Activated naive CD4-positive, alpha-beta T cell treated with anti-CD3 and anti-CD28 coated beads, Interleukin-2, amount 50 U/mL, for 24 hours (primary cell): ENCODE data around the gene C8A.

Experiments used
- H3K27ac Mint-ChIP-seq: one replicate; pipeline ENCODE4 v1.8.0; 2021; ENCODE audit warnings: mild to moderate bottlenecking, mixed read lengths
- H3K27me3 Mint-ChIP-seq: one replicate; pipeline ENCODE4 v1.8.0; 2021; ENCODE audit warnings: mixed read lengths
- H3K36me3 Mint-ChIP-seq: one replicate; pipeline ENCODE4 v1.8.0; 2021; ENCODE audit warnings: mixed read lengths
- H3K4me1 Mint-ChIP-seq: one replicate; pipeline ENCODE4 v1.8.0; 2021; ENCODE audit warnings: mixed read lengths
- H3K4me3 Mint-ChIP-seq: one replicate; pipeline ENCODE4 v1.8.0; 2021; ENCODE audit warnings: mild to moderate bottlenecking, mixed read lengths
- H3K9me3 Mint-ChIP-seq: one replicate; pipeline ENCODE4 v1.8.0; 2021; ENCODE audit warnings: mixed read lengths

Gene C8A

GRCh38 chr1:56831871-56832693 lies 22.5 kb upstream of the C8A start:
- Mint-ChIP-seq H3K9me3 (no peaks in the 10 kb centered on the region), H3K27ac (no peak overlapping the region), H3K4me3 (no peak overlapping the region), H3K36me3 (no peaks in the 10 kb centered on the region), H3K4me1 (peaks cover 8% of the 10 kb centered on the region), H3K27me3 (peaks cover 7% of the 10 kb centered on the region)

GRCh38 chr1:56833088-56833487 lies 21.5 kb upstream of the C8A start:
- H3K27me3 Mint-ChIP-seq = peaks cover 7% of the 10 kb centered on the region
- H3K36me3 Mint-ChIP-seq = no peaks in the 10 kb centered on the region
- no peak overlapping the region for H3K27ac Mint-ChIP-seq
- H3K4me3 Mint-ChIP-seq = no peak overlapping the region
- H3K9me3 Mint-ChIP-seq = no peaks in the 10 kb centered on the region
- peaks cover 8% of the 10 kb centered on the region for H3K4me1 Mint-ChIP-seq

DNA sequence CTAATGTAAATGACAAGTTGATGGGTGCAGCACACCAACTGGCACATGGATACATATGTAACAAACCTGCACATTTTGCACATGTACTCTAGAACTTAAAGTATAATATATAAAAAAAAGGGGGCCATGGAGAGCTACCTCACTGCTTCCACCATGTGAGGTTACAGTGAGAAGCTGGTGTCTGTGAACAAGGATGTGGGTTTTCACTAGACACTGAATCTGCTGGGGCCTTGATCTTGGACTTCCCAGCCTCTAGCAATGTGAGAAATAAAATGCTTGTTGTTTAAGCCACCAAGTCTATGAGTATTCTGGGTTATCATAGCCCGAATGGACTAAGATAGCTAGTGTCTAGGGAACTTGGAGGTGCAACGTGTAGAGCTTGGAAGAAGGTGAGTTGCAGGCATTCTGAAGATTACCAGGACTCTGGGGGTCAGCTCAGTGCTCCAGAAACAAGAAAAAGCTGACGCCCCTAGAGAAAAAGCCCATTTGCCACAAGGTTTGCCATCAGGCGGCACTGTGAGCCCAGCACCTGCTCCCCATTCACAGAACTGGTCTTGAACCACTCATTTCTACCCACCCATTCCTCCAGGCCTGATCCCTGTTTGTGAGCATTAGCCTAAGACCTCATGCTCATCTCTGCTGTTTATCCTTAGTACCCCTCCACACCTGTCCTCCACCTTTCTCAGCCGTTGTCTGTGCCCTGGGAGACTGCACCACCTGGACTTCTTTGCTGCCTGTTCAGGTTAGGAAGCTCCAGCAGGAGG lies 20.3 kb upstream of the C8A start:
- Mint-ChIP-seq H3K27me3 (peaks cover 7% of the 10 kb centered on the region), H3K36me3 (no peaks in the 10 kb centered on the region), H3K4me1 (peaks cover 8% of the 10 kb centered on the region), H3K27ac (no peak overlapping the region), H3K4me3 (no peak overlapping the region), H3K9me3 (no peaks in the 10 kb centered on the region)

DNA sequence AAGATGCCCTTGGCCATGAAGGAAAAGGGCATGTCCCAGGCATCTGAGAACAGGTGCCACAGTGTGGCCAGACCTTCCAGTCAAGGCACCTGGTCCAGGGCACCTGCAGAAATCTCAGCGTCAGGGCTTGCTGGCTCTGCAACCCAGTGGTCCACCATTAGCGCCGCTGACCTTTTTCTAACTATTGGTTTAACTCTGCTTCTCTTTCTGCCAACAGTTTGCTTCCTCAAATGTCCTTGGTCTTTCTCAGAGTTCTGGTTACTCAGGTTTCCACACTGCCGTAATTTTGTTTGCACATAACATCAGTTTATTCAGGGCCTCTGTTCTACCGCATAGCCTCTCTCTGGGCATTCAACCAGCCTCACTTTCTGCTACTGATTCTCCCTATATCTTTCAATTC lies 18.9 kb upstream of the C8A start:
- peaks cover 4% of the 10 kb centered on the region for H3K27me3 Mint-ChIP-seq
- no peak overlapping the region for H3K27ac Mint-ChIP-seq
- H3K9me3 Mint-ChIP-seq = no peaks in the 10 kb centered on the region
- H3K36me3 Mint-ChIP-seq = no peaks in the 10 kb centered on the region
- no peak overlapping the region for H3K4me3 Mint-ChIP-seq
- H3K4me1 Mint-ChIP-seq = peaks cover 8% of the 10 kb centered on the region

DNA sequence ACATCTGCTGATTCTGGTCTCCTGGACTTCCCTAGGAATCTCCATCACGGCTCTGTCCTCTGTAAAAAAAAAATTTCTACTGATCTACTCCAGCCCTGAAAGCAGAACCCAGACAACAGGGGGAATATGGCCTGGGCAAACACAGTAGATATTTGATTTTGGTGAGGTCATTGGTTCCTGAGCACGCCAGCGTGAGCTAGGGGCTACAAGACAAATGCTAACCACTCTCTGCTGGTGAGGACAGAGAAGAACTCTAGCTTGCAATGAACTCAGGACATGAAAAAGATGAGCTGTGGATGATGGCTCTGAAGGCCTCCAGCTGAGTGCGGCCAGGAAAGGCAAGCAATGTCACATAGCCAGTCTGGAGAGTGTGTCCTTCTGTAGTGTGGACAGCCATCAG lies 18.2 kb upstream of the C8A start:
- H3K27me3 Mint-ChIP-seq = peaks cover 2% of the 10 kb centered on the region
- no peaks in the 10 kb centered on the region for H3K36me3 Mint-ChIP-seq
- H3K9me3 Mint-ChIP-seq = no peaks in the 10 kb centered on the region
- H3K27ac Mint-ChIP-seq = no peak overlapping the region
- H3K4me1 Mint-ChIP-seq = peaks cover 8% of the 10 kb centered on the region
- no peak overlapping the region for H3K4me3 Mint-ChIP-seq

GRCh38 chr1:56837244-56837939 lies 17.2 kb upstream of the C8A start:
- no peak overlapping the region for H3K4me3 Mint-ChIP-seq

GRCh38 chr1:56838759-56839158 lies 15.8 kb upstream of the C8A start:
- H3K36me3 Mint-ChIP-seq = no peaks in the 10 kb centered on the region
- no peaks in the 10 kb centered on the region for H3K9me3 Mint-ChIP-seq

More at GRCh38 chr1:56837244-56837939, 17.2 kb upstream of the C8A start:
- Mint-ChIP-seq H3K36me3 (no peaks in the 10 kb centered on the region), H3K27ac (no peak overlapping the region), H3K27me3 (no peaks in the 10 kb centered on the region), H3K9me3 (no peaks in the 10 kb centered on the region), H3K4me1 (peaks cover under 1% of the 10 kb centered on the region)

GRCh38 chr1:56843544-56843943 lies 11.1 kb upstream of the C8A start:
- Mint-ChIP-seq H3K4me3 (no peak overlapping the region), H3K4me1 (no peaks in the 10 kb centered on the region), H3K27ac (no peak overlapping the region), H3K27me3 (peaks cover 1% of the 10 kb centered on the region), H3K36me3 (no peaks in the 10 kb centered on the region), H3K9me3 (no peaks in the 10 kb centered on the region)

More at GRCh38 chr1:56838759-56839158, 15.8 kb upstream of the C8A start:
- Mint-ChIP-seq H3K27ac (no peak overlapping the region), H3K4me1 (no peaks in the 10 kb centered on the region), H3K27me3 (peaks cover 1% of the 10 kb centered on the region), H3K4me3 (no peak overlapping the region)

- Mint-ChIP-seq H3K4me1 (no peaks in the 10 kb centered on the region), H3K9me3 (no peaks in the 10 kb centered on the region), H3K4me3 (no peak overlapping the region), H3K27me3 (peaks cover 1% of the 10 kb centered on the region), H3K27ac (no peak overlapping the region), H3K36me3 (no peaks in the 10 kb centered on the region)
Observed at GRCh38 chr1:56844545-56845136, 10.0 kb upstream of the C8A start.

GRCh38 chr1:56845343-56845742 lies 9.3 kb upstream of the C8A start:
- no peaks in the 10 kb centered on the region for H3K36me3 Mint-ChIP-seq
- no peak overlapping the region for H3K27ac Mint-ChIP-seq

DNA sequence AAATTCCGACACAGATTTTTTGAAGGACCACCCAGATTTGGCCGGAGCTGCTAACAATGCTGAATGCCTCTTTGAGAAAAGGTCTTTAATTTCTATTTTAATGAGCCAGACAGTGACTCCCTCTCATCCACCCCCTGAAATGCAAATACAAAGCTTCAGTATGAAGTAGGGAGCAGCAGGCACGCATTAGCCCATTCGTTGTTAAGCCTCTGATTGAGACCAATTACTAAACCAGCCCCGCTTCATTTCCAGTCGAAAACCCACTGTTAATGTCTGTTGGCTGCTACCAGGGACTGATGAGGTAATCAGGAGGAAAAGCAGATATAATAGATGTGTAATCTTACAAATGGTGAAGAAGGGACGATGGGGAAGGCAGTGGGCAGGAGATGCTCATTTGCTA lies 4.8 kb upstream of the C8A start:
- Mint-ChIP-seq H3K36me3 (no peaks in the 10 kb centered on the region), H3K9me3 (no peaks in the 10 kb centered on the region), H3K4me1 (no peaks in the 10 kb centered on the region), H3K27me3 (peaks cover 10% of the 10 kb centered on the region), H3K4me3 (no peak overlapping the region), H3K27ac (no peak overlapping the region)

More at GRCh38 chr1:56845343-56845742, 9.3 kb upstream of the C8A start:
- H3K9me3 Mint-ChIP-seq = no peaks in the 10 kb centered on the region
- no peaks in the 10 kb centered on the region for H3K4me1 Mint-ChIP-seq
- peaks cover 1% of the 10 kb centered on the region for H3K27me3 Mint-ChIP-seq
- H3K4me3 Mint-ChIP-seq = no peak overlapping the region

DNA sequence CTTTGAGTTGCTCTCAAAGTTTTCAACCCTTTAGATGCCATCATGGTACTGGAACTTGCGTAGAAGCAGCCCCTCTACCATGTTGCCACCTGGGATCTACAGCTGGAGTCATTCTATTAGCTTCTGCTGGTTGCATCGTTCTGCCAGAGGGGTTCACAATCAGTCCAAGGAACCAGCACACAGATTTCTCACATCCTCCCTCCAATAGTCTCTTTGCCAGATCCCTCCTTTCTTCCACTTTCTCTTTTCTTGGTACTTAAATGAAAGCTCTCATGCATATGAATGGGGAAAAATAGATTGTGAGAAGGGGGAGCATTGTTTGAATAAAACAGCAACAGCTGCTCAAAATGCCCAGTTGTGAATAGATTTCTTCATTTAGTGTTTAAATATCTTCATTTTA lies 4.2 kb upstream of the C8A start:
- no peaks in the 10 kb centered on the region for H3K9me3 Mint-ChIP-seq
- H3K4me1 Mint-ChIP-seq = no peaks in the 10 kb centered on the region
- no peaks in the 10 kb centered on the region for H3K36me3 Mint-ChIP-seq
- H3K27me3 Mint-ChIP-seq = peaks cover 11% of the 10 kb centered on the region
- H3K4me3 Mint-ChIP-seq = no peak overlapping the region
- H3K27ac Mint-ChIP-seq = no peak overlapping the region

DNA sequence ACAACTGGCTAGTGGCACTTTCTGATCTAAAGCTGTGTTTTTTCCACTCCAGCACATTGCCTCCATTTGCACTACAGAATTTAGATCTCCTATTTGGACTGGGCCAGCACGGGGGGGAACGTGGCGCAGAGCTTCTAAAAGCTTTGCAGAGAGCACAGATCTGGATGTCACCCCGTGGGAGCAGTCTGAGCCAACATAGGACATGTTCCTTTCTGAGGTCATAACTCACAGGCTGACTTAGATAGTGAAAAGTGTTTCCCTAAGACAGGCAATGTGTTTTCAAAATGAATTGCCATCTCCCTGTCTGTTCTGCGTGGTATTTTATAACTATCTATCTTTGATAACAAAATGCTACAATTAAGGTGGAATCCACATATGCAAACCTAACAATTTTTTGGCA lies 3.7 kb upstream of the C8A start:
- Mint-ChIP-seq H3K4me1 (no peaks in the 10 kb centered on the region), H3K36me3 (no peaks in the 10 kb centered on the region), H3K27me3 (peaks cover 11% of the 10 kb centered on the region), H3K4me3 (no peak overlapping the region), H3K27ac (no peak overlapping the region), H3K9me3 (no peaks in the 10 kb centered on the region)

DNA sequence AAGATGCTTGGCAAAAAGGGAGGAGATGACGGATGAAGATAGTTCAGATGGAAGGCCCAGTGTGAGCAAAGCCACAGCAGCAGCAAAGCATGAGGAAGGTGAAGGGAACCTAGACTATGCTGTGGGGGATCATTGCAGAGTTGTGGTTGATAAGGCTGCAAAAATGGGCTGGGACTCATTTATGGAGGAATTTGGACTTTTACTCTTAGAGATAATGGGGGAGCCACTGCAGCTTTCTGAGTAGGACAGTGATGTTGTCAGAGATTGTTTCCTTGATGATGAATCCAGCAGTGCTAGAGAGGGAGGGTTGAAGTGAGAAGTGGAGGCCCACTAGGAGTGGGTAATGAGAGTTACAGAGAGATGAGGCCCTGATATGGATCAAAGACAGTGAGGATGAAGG lies 2.1 kb upstream of the C8A start:
- no peak overlapping the region for H3K27ac Mint-ChIP-seq
- peaks cover 11% of the 10 kb centered on the region for H3K27me3 Mint-ChIP-seq
- no peak overlapping the region for H3K4me3 Mint-ChIP-seq
- H3K36me3 Mint-ChIP-seq = no peaks in the 10 kb centered on the region
- no peaks in the 10 kb centered on the region for H3K9me3 Mint-ChIP-seq
- no peaks in the 10 kb centered on the region for H3K4me1 Mint-ChIP-seq

- H3K4me1 Mint-ChIP-seq = no peaks in the 10 kb centered on the region
- no peak overlapping the region for H3K27ac Mint-ChIP-seq
- no peak overlapping the region for H3K4me3 Mint-ChIP-seq
- H3K27me3 Mint-ChIP-seq = peaks cover 16% of the 10 kb centered on the region
- H3K36me3 Mint-ChIP-seq = no peaks in the 10 kb centered on the region
- H3K9me3 Mint-ChIP-seq = no peaks in the 10 kb centered on the region
Observed at GRCh38 chr1:56855190-56855589, 593 bp downstream of the C8A start.
